WTC11 (cell line): Measurements from ENCODE around the gene HSD11B1L. TPM values are rescaled to one million over a fixed set of nuclear protein-coding genes. Genes with fewer than 3 reads are reported as not detected.

ENCODE experiments used
- ATAC-seq: fragments of 200-7000 bp; cut with Tn5 transposase; 2 replicates; pipeline ENCODE4 v1.10.0; 2021; ENCODE audit warnings: mild to moderate bottlenecking, moderate library complexity
- CTCF ChIA-PET: fragments of 300-600 bp; sonication (Branson Sonifier 250); formaldehyde crosslinking; loops from one replicate; lab custom pipeline; 2021; ENCODE audit warnings: antibody characterized with exemption; lab: Charles Lee
- POLR2A ChIA-PET: fragments of 350-600 bp; sonication (Branson Sonifier 250); formaldehyde crosslinking; loops from one replicate; lab custom pipeline; 2021; ENCODE audit warnings: antibody characterized with exemption; lab: Charles Lee
- DNase-seq: peaks from one replicate; pipeline ENCODE4 v3.0.0; 2021; ENCODE audit warnings: low spot score
- H3K27ac Mint-ChIP-seq: 2 replicates; pipeline ENCODE4 v1.8.0; 2021; ENCODE audit warnings: mixed read lengths
- H3K27me3 Mint-ChIP-seq: 2 replicates; pipeline ENCODE4 v1.8.0; 2021; ENCODE audit warnings: low read depth, mild to moderate bottlenecking, moderate library complexity, mixed read lengths
- H3K36me3 Mint-ChIP-seq: 2 replicates; pipeline ENCODE4 v1.8.0; 2021; ENCODE audit warnings: mixed read lengths
- H3K4me1 Mint-ChIP-seq: 2 replicates; pipeline ENCODE4 v1.8.0; 2022; ENCODE audit warnings: mixed read lengths
- H3K4me3 Mint-ChIP-seq: 2 replicates; pipeline ENCODE4 v1.8.0; 2021; ENCODE audit warnings: mild to moderate bottlenecking, moderate library complexity, mixed read lengths
- H3K9me3 Mint-ChIP-seq: 2 replicates; pipeline ENCODE4 v1.8.0; 2021; ENCODE audit warnings: mixed read lengths
- AFF4 ChIP-seq: sonication (generic); formaldehyde crosslinking; IDR thresholded peaks from 2 replicates; pipeline ENCODE4 v1.8.1; 2023; ENCODE audit warnings: mild to moderate bottlenecking, missing genetic modification reagents, borderline replicate concordance
- ATF1 ChIP-seq: sonication (generic); formaldehyde crosslinking; IDR thresholded peaks from 2 replicates; pipeline ENCODE4 v1.8.1; 2023; ENCODE audit warnings: mild to moderate bottlenecking, moderate library complexity, missing genetic modification reagents
- CBFB ChIP-seq: sonication (generic); formaldehyde crosslinking; IDR thresholded peaks from 2 replicates; pipeline ENCODE4 v1.8.1; 2022; ENCODE audit warnings: mild to moderate bottlenecking, low read depth, missing genetic modification reagents
- EMX1 ChIP-seq: fragments of 250-450 bp; sonication (Bioruptor Pico); IDR thresholded peaks from 2 replicates; pipeline ENCODE4 v1.8.0; 2021; ENCODE audit warnings: mild to moderate bottlenecking
- ETV6 ChIP-seq: sonication (generic); formaldehyde crosslinking; IDR thresholded peaks from 2 replicates; pipeline ENCODE4 v1.8.1; 2022; ENCODE audit warnings: mild to moderate bottlenecking, missing genetic modification reagents
- FOXK1 ChIP-seq: sonication (generic); formaldehyde crosslinking; IDR thresholded peaks from 2 replicates; pipeline ENCODE4 v1.8.0; 2022; ENCODE audit warnings: mild to moderate bottlenecking, moderate library complexity, missing genetic modification reagents
- GTF2I ChIP-seq: fragments of 250-450 bp; sonication (Bioruptor Pico); conservative IDR thresholded peaks from 2 replicates; pipeline ENCODE4 v1.4.0; 2021; ENCODE audit warnings: mild to moderate bottlenecking
- JAZF1 ChIP-seq: fragments of 250-450 bp; sonication (Bioruptor Pico); IDR thresholded peaks from 2 replicates; pipeline ENCODE4 v1.9.0; 2021; ENCODE audit warnings: moderate library complexity, mild to moderate bottlenecking, inconsistent platforms
- JUN ChIP-seq: sonication (generic); formaldehyde crosslinking; IDR thresholded peaks from 2 replicates; pipeline ENCODE4 v1.8.0; 2023; ENCODE audit warnings: mild to moderate bottlenecking, missing genetic modification reagents
- MAX ChIP-seq: sonication (generic); formaldehyde crosslinking; IDR thresholded peaks from 2 replicates; pipeline ENCODE4 v1.8.0; 2022; ENCODE audit warnings: mild to moderate bottlenecking, missing genetic modification reagents
- MYBL2 ChIP-seq: sonication (generic); formaldehyde crosslinking; IDR thresholded peaks from 2 replicates; pipeline ENCODE4 v1.8.1; 2023; ENCODE audit warnings: mild to moderate bottlenecking, moderate library complexity, missing genetic modification reagents
- NFE2L1 ChIP-seq: sonication (generic); formaldehyde crosslinking; IDR thresholded peaks from 2 replicates; pipeline ENCODE4 v1.8.1; 2023; ENCODE audit warnings: missing genetic modification reagents
- NR3C1 ChIP-seq: sonication (generic); formaldehyde crosslinking; conservative IDR thresholded peaks from 2 replicates; pipeline ENCODE4 v1.8.1; 2023; ENCODE audit warnings: low read depth, mild to moderate bottlenecking, missing genetic modification reagents
- PRDM15 ChIP-seq: sonication (generic); formaldehyde crosslinking; IDR thresholded peaks from 2 replicates; pipeline ENCODE4 v1.8.0; 2022; ENCODE audit warnings: missing genetic modification reagents
- PRRX2 ChIP-seq: fragments of 250-450 bp; sonication (Bioruptor Pico); IDR thresholded peaks from 2 replicates; pipeline ENCODE4 v1.8.0; 2021; ENCODE audit warnings: mild to moderate bottlenecking
- RORB ChIP-seq: fragments of 250-450 bp; sonication (Bioruptor Pico); IDR thresholded peaks from 2 replicates; pipeline ENCODE4 v1.9.0; 2021; ENCODE audit warnings: mild to moderate bottlenecking
- SMAD3 ChIP-seq: sonication (generic); formaldehyde crosslinking; IDR thresholded peaks from 2 replicates; pipeline ENCODE4 v1.8.0; 2022; ENCODE audit warnings: missing genetic modification reagents, mild to moderate bottlenecking, borderline replicate concordance
- SOX15 ChIP-seq: fragments of 250-450 bp; sonication (Bioruptor Pico); IDR thresholded peaks from 2 replicates; pipeline ENCODE4 v1.9.0; 2021; ENCODE audit warnings: mild to moderate bottlenecking
- TP53 ChIP-seq: sonication (generic); formaldehyde crosslinking; IDR thresholded peaks from 2 replicates; pipeline ENCODE4 v1.8.1; 2023; ENCODE audit warnings: mild to moderate bottlenecking, missing genetic modification reagents
- ZNF121 ChIP-seq: sonication (generic); formaldehyde crosslinking; IDR thresholded peaks from 2 replicates; pipeline ENCODE4 v1.8.0; 2023; ENCODE audit warnings: missing genetic modification reagents
- ZNF138 ChIP-seq: sonication (generic); formaldehyde crosslinking; conservative IDR thresholded peaks from 2 replicates; pipeline ENCODE4 v1.8.1; 2022; ENCODE audit warnings: mild to moderate bottlenecking, moderate library complexity, missing genetic modification reagents
- ZNF219 ChIP-seq: sonication (generic); formaldehyde crosslinking; IDR thresholded peaks from 2 replicates; pipeline ENCODE4 v1.8.0; 2023; ENCODE audit warnings: missing genetic modification reagents, mild to moderate bottlenecking, borderline replicate concordance
- ZNF232 ChIP-seq: sonication (generic); formaldehyde crosslinking; IDR thresholded peaks from 2 replicates; pipeline ENCODE4 v1.8.0; 2022; ENCODE audit warnings: mild to moderate bottlenecking, missing genetic modification reagents
- ZNF416 ChIP-seq: fragments of 250-450 bp; sonication (Bioruptor Pico); IDR thresholded peaks from 2 replicates; pipeline ENCODE4 v1.9.0; 2021; ENCODE audit warnings: mild to moderate bottlenecking, inconsistent platforms
- ZNF512 ChIP-seq: sonication (generic); formaldehyde crosslinking; IDR thresholded peaks from 2 replicates; pipeline ENCODE4 v1.8.1; 2022; ENCODE audit warnings: missing genetic modification reagents, borderline replicate concordance
- ZNF671 ChIP-seq: fragments of 250-450 bp; sonication (Bioruptor Pico); IDR thresholded peaks from 2 replicates; pipeline ENCODE4 v1.8.0; 2021; ENCODE audit warnings: mild to moderate bottlenecking
- total RNA-seq: library from RNA; stranded (reverse); gene quantifications from 3 replicates; pipeline ENCODE4 v1.2.3, GENCODE V29; 2021

The HSD11B1L gene
- total RNA-seq, 1 experiment from 2014 or later = 11.8 TPM

- no peak for ATAC-seq
- TF ChIP-seq FOXK1 (CRISPR knock-in tag) = no peak
- no peak for TF ChIP-seq ZNF512 (CRISPR knock-in tag)
- no peak for TF ChIP-seq SOX15
- no peak for TF ChIP-seq ZNF671 (CRISPR knock-in tag)
- no peak for TF ChIP-seq ZNF138 (CRISPR knock-in tag)
- no peak for TF ChIP-seq MYBL2 (CRISPR knock-in tag)
- TF ChIP-seq SMAD3 (CRISPR knock-in tag) = no peak
- no peak for TF ChIP-seq MAX (CRISPR knock-in tag)
- TF ChIP-seq JUN (CRISPR knock-in tag) = no peak
- TF ChIP-seq PRDM15 (CRISPR knock-in tag) = no peak
- TF ChIP-seq GTF2I (CRISPR knock-in tag) = no peak
- no peak for TF ChIP-seq NFE2L1 (CRISPR knock-in tag)
- TF ChIP-seq ETV6 (CRISPR knock-in tag) = no peak
- no peak for TF ChIP-seq ZNF219 (CRISPR knock-in tag)
- TF ChIP-seq ZNF121 = no peak
- TF ChIP-seq ATF1 (CRISPR knock-in tag) = no peak
- Mint-ChIP-seq H3K9me3 (peaks cover 5% of the 10 kb centered on the region; the same call in 1 of the 2 replicates), H3K4me3 (no peak overlapping the region), H3K4me1 (no peaks in the 10 kb centered on the region), H3K27ac (no peak overlapping the region), H3K36me3 (peaks cover 65% of the 10 kb centered on the region), H3K27me3 (no peaks in the 10 kb centered on the region)
- DNase-seq = no peak
- CTCF ChIA-PET = interaction anchor here (1.1 to 1.8 kb wide), 2 partner anchors 18 to 21 kb away, joined by 3 to 4 read pairs; partner anchors contain the start of gene RPL36
- POLR2A ChIA-PET = no interaction called here
Observed at GRCh38 chr19:5707576-5708575, 27.0 kb downstream of the HSD11B1L start.

GRCh38 chr19:5711025-5711424 is 30.2 kb downstream of the HSD11B1L start:
- Mint-ChIP-seq H3K36me3 (peaks cover 50% of the 10 kb centered on the region), H3K27ac (no peak overlapping the region), H3K9me3 (no peaks in the 10 kb centered on the region), H3K4me3 (no peak overlapping the region), H3K27me3 (no peaks in the 10 kb centered on the region), H3K4me1 (no peaks in the 10 kb centered on the region)
- ChIA-PET POLR2A (no interaction called here), CTCF (interaction anchor here (1.8 to 2.8 kb wide), 2 partner anchors 10 to 22 kb away, joined by 5 to 12 read pairs; partner anchors contain the start of genes CATSPERD and RPL36)
- ATAC-seq = no peak
- DNase-seq = no peak
- TF ChIP-seq CBFB (CRISPR knock-in tag) = no peak
- no peak for TF ChIP-seq EMX1 (CRISPR knock-in tag)
- TF ChIP-seq AFF4 (CRISPR knock-in tag) = no peak
- TF ChIP-seq MAX (CRISPR knock-in tag) = no peak
- TF ChIP-seq ZNF121 = no peak
- no peak for TF ChIP-seq ZNF138 (CRISPR knock-in tag)
- TF ChIP-seq TP53 (CRISPR knock-in tag) = no peak
- no peak for TF ChIP-seq ZNF232 (CRISPR knock-in tag)
- no peak for TF ChIP-seq PRRX2 (CRISPR knock-in tag)
- TF ChIP-seq NR3C1 (CRISPR knock-in tag) = no peak
- no peak for TF ChIP-seq JAZF1 (CRISPR knock-in tag)
- no peak for TF ChIP-seq RORB (CRISPR knock-in tag)
- TF ChIP-seq ZNF416 (CRISPR knock-in tag) = no peak
